ENCODE measurements around the gene TTC33.

TTC33 gene

DNA sequence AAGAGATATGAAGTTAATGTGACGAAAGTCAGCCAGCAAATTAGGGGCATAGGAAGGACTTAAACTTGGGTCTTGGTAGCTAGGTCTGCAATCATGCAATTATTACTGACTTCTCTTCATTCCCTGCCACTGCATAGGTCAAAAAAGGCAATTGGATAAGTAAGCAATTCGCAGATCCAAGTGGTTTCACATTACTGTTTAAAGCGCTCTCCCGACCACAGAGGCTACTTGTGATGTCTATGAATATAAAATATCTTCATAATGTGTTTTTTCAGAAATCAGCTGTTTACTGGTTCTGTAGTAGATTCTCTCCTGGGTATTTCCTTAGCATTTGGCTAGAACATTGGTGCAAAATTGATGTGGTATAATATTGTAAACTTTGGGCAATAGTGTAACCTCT is 250.7 kb downstream of the TTC33 start:
- no peak overlapping the region for H3K27ac ChIP-seq (ENCODE audit: low read depth, low read length)
- no peaks in the 10 kb centered on the region for H3K27me3 ChIP-seq (ENCODE audit: control insufficient read depth, insufficient read depth, low read length)
- H3K4me3 ChIP-seq (ENCODE audit: low read depth, low read length) = no peak overlapping the region
- H3K36me3 ChIP-seq (ENCODE audit: control insufficient read depth, insufficient read depth, low read length) = no peaks in the 10 kb centered on the region
- H3K4me1 ChIP-seq (ENCODE audit: control insufficient read depth, insufficient read depth, low read length) = no peaks in the 10 kb centered on the region
- H3K9ac ChIP-seq (ENCODE audit: low read length) = no peak overlapping the region
- no peaks in the 10 kb centered on the region for H3K9me3 ChIP-seq (ENCODE audit: control insufficient read depth, insufficient read depth, low read depth, low read length)

DNA sequence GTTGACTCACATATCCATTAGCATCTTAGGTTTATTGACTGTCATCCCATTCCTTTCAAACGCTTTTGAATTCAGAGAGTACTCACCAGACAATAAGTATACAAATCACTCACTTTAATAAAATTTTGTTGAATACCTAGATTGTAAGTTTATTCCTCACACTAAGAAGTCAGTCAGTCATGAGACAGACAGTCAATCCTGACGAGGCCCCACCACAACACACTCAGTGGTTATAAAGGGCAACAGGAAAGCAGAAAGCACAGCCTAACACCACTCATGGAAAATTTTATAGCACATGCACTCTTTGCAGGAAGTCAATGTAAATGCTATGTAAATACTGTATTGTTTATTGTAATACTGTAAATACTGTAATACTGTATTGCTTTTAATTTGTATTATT is 252.3 kb downstream of the TTC33 start:
- Histone ChIP-seq H3K9me3 (ENCODE audit: control insufficient read depth, insufficient read depth, low read depth, low read length) (no peaks in the 10 kb centered on the region), H3K4me1 (ENCODE audit: control insufficient read depth, insufficient read depth, low read length) (no peaks in the 10 kb centered on the region), H3K27me3 (ENCODE audit: control insufficient read depth, insufficient read depth, low read length) (no peaks in the 10 kb centered on the region), H3K9ac (ENCODE audit: low read length) (no peak overlapping the region), H3K27ac (ENCODE audit: low read depth, low read length) (no peak overlapping the region), H3K4me3 (ENCODE audit: low read depth, low read length) (no peak overlapping the region), H3K36me3 (ENCODE audit: control insufficient read depth, insufficient read depth, low read length) (no peaks in the 10 kb centered on the region)

DNA sequence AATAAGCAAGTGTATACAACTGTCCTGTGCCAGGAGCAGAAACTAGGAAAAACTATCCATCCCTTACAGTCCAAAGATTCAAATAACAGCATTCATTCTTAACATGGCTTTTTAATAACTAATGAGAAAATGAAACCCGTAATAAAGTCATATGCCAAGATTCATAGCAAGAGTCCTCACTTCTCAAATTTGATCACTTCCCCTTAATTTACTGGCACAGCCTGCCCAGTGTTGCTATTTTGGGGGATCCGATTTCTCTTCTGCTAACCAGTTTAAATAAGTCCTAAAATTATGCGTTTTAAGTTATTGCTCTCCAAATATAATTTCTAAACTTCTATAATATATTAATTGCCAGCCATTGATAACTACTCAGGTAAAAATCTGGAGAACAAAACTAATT is 253.0 kb downstream of the TTC33 start:
- no peak overlapping the region for H3K4me3 ChIP-seq (ENCODE audit: low read depth, low read length)
- no peaks in the 10 kb centered on the region for H3K27me3 ChIP-seq (ENCODE audit: control insufficient read depth, insufficient read depth, low read length)
- H3K9ac ChIP-seq (ENCODE audit: low read length) = no peak overlapping the region
- no peak overlapping the region for H3K27ac ChIP-seq (ENCODE audit: low read depth, low read length)
- H3K9me3 ChIP-seq (ENCODE audit: control insufficient read depth, insufficient read depth, low read depth, low read length) = no peaks in the 10 kb centered on the region
- no peaks in the 10 kb centered on the region for H3K36me3 ChIP-seq (ENCODE audit: control insufficient read depth, insufficient read depth, low read length)
- no peaks in the 10 kb centered on the region for H3K4me1 ChIP-seq (ENCODE audit: control insufficient read depth, insufficient read depth, low read length)

DNA sequence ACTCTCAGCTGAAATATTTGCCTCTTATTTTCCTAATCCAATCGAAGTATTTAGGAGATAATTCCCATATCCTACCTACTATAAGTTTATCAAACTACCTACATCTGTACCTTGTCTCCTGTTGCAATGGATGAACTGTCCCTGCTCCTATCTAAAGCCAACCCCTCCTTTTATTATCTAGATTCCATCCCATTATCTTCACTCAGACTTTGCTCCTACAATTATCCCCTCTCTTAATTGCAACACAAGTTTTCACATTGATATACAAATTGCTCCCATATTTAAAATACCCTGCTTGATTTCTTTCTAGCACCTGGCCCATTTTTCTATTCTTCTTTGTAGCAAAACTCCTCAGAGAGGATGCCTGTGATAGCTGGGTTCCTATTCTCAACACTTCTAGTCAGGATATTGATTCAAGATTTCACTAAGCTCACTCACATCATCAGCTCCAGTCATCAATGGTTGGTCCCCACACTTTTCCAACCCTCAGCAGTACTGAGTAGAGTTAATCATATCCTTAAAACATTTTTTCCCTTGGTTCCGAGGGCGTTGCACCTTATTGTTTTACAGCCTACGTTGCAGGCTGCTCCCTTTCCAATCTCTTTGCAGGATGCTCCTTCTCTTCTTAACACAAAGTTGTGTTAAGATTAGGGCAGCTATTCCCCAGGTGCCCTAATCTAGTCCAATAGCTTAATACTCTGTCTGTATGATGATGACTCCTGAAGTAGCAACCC is 253.9 kb downstream of the TTC33 start:
- no peak overlapping the region for H3K9ac ChIP-seq (ENCODE audit: low read length)

DNA sequence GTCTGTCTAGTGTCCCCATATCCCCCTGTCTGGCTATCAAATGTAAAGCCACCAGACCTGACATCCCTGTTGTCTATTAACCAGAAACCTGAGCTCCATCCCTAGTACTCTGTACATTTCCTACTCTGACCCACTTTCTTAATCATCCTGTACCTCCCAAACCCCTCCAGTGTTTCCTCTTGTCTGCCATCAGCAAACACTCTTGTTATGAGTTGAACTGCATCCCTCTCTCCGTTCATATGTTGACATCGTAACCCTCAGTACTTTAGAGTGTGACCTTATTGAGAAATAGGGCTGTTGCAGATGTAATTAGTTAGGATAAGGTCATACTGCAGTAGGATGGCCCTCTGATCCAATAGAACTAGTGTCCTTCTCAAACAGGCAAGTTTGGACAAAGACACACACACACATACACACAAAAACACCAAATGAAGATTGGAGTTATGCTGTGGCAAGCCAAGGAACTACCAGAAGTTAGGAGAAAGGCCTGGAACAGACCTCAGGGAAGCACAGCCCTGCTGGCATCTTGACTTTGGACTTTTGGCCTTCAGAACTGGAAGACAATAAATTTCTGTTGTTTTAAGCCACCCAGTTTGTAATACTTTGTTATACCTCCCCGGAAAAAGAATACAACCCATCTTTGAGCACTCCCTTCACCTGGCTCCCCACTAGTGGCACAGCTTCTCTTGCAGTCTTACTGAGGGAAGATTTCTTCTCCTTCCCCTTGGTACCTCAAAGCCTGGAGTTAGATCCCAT is 256.1 kb downstream of the TTC33 start:
- no peaks in the 10 kb centered on the region for H3K27me3 ChIP-seq (ENCODE audit: control insufficient read depth, insufficient read depth, low read length)
- no peak overlapping the region for H3K4me3 ChIP-seq (ENCODE audit: low read depth, low read length)
- no peaks in the 10 kb centered on the region for H3K9me3 ChIP-seq (ENCODE audit: control insufficient read depth, insufficient read depth, low read depth, low read length)
- H3K4me1 ChIP-seq (ENCODE audit: control insufficient read depth, insufficient read depth, low read length) = peaks cover 6% of the 10 kb centered on the region; the same call in 1 of the 2 replicates
- H3K36me3 ChIP-seq (ENCODE audit: control insufficient read depth, insufficient read depth, low read length) = no peaks in the 10 kb centered on the region
- no peak overlapping the region for H3K9ac ChIP-seq (ENCODE audit: low read length)
- no peak overlapping the region for H3K27ac ChIP-seq (ENCODE audit: low read depth, low read length)

More for the DNA sequence above, 253.9 kb downstream of the TTC33 start:
- H3K4me1 ChIP-seq (ENCODE audit: control insufficient read depth, insufficient read depth, low read length) = no peaks in the 10 kb centered on the region
- H3K4me3 ChIP-seq (ENCODE audit: low read depth, low read length) = no peak overlapping the region
- H3K36me3 ChIP-seq (ENCODE audit: control insufficient read depth, insufficient read depth, low read length) = no peaks in the 10 kb centered on the region
- H3K9me3 ChIP-seq (ENCODE audit: control insufficient read depth, insufficient read depth, low read depth, low read length) = no peaks in the 10 kb centered on the region
- no peak overlapping the region for H3K27ac ChIP-seq (ENCODE audit: low read depth, low read length)
- H3K27me3 ChIP-seq (ENCODE audit: control insufficient read depth, insufficient read depth, low read length) = no peaks in the 10 kb centered on the region

DNA sequence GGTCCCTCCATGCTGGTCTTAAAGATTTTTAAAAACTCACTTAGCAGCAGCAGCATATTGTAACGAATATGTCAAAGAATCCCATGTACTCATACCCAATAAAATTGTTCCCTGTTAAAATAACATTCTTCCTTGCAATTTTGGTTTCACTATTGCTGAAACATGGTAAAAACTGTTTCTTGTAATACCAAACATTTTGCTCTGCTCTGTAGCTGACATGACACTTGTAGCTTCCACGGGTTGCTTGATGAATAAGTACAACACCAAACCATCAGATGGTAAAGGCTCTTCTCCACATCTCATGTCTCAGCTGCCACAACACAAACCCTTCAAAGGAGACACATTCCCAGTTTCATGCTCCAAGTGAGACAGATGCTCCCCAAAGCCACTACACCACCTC is 256.8 kb downstream of the TTC33 start:
- Histone ChIP-seq H3K9ac (ENCODE audit: low read length) (no peak overlapping the region), H3K4me1 (ENCODE audit: control insufficient read depth, insufficient read depth, low read length) (peaks cover 6% of the 10 kb centered on the region; the same call in 1 of the 2 replicates), H3K4me3 (ENCODE audit: low read depth, low read length) (no peak overlapping the region), H3K36me3 (ENCODE audit: control insufficient read depth, insufficient read depth, low read length) (no peaks in the 10 kb centered on the region), H3K27me3 (ENCODE audit: control insufficient read depth, insufficient read depth, low read length) (no peaks in the 10 kb centered on the region), H3K9me3 (ENCODE audit: control insufficient read depth, insufficient read depth, low read depth, low read length) (no peaks in the 10 kb centered on the region), H3K27ac (ENCODE audit: low read depth, low read length) (no peak overlapping the region)

DNA sequence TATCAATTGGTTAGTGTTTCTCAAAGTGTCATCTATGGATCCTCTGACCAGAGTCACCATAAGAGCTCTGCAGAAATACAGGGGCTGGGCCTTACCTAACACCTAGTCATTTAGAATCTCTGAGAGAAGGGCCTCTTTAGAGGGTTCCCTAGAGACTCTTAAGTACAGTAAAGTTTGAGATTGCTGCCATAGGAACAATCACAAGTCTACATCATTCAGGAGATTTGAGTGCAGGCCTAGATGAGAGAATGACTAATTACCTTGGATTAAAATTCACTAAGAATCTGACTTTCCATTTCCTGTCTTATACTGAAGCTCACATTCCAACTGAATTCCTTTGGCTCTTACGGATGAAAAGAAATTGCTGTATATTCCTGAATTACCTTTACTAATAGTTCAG is 258.2 kb downstream of the TTC33 start:
- H3K9ac ChIP-seq (ENCODE audit: low read length) = no peak overlapping the region
- H3K27me3 ChIP-seq (ENCODE audit: control insufficient read depth, insufficient read depth, low read length) = no peaks in the 10 kb centered on the region
- no peak overlapping the region for H3K4me3 ChIP-seq (ENCODE audit: low read depth, low read length)
- H3K9me3 ChIP-seq (ENCODE audit: control insufficient read depth, insufficient read depth, low read depth, low read length) = no peaks in the 10 kb centered on the region
- 0 out of 2 replicates have a peak overlapping the region, but pooled peaks have one; percentile 1 for H3K27ac ChIP-seq (ENCODE audit: low read depth, low read length)
- H3K4me1 ChIP-seq (ENCODE audit: control insufficient read depth, insufficient read depth, low read length) = peaks cover 6% of the 10 kb centered on the region; the same call in 1 of the 2 replicates
- no peaks in the 10 kb centered on the region for H3K36me3 ChIP-seq (ENCODE audit: control insufficient read depth, insufficient read depth, low read length)

DNA sequence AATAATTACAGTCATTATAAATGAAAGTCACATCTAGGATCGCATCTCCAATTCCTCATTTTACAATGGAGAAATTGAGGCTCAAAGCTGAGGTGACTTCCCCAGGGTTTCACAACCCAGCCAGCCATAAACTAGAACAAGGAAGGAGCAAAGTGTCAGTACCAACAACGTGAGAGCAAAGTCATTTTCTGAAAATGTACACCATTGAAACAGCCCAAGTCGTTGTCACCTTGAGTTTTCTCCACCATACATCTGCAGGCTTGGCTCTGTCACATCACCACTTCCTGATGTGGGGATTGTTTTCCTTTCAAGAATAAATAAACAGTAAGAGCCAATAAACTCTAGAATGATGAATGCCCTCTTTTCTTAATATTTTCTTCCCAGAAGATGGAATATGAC is 260.5 kb downstream of the TTC33 start:
- H3K27ac ChIP-seq (ENCODE audit: low read depth, low read length) = no peak overlapping the region
- H3K4me3 ChIP-seq (ENCODE audit: low read depth, low read length) = no peak overlapping the region
- peaks cover 6% of the 10 kb centered on the region; the same call in 1 of the 2 replicates for H3K4me1 ChIP-seq (ENCODE audit: control insufficient read depth, insufficient read depth, low read length)
- H3K27me3 ChIP-seq (ENCODE audit: control insufficient read depth, insufficient read depth, low read length) = no peaks in the 10 kb centered on the region
- H3K36me3 ChIP-seq (ENCODE audit: control insufficient read depth, insufficient read depth, low read length) = no peaks in the 10 kb centered on the region
- H3K9ac ChIP-seq (ENCODE audit: low read length) = no peak overlapping the region
- H3K9me3 ChIP-seq (ENCODE audit: control insufficient read depth, insufficient read depth, low read depth, low read length) = no peaks in the 10 kb centered on the region

DNA sequence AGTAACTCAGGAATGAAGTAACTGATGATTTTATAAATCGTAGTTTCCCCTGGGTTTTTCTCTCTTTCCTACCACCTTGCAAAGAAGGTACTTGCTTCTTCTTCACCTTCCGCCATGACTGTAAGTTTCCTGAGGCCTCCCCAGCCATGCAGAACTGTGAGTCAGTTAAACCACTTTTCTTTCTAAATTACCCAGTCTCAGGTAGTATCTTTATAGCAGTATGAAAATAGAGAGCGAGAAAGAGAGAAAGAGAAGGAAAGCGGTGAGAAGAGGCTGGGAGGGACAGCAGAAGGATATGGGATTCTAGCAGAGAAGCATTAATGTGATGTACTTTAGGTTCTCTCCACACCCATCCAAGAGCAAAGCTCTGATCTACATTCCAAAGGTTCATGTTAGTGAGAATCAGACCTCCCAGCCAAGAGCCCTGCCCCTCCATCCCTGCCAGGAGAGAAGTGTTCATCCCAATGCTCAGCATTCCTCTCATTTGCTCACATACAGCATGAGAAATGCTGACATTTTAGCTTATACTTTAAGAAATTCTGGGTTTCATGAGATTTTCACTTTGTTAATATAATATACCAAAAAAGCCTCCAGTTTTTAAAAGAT is 261.0 kb downstream of the TTC33 start:
- Histone ChIP-seq H3K4me3 (ENCODE audit: low read depth, low read length) (no peak overlapping the region), H3K27me3 (ENCODE audit: control insufficient read depth, insufficient read depth, low read length) (no peaks in the 10 kb centered on the region), H3K36me3 (ENCODE audit: control insufficient read depth, insufficient read depth, low read length) (no peaks in the 10 kb centered on the region), H3K27ac (ENCODE audit: low read depth, low read length) (no peak overlapping the region), H3K4me1 (ENCODE audit: control insufficient read depth, insufficient read depth, low read length) (peaks cover 6% of the 10 kb centered on the region; the same call in 1 of the 2 replicates), H3K9ac (ENCODE audit: low read length) (no peak overlapping the region), H3K9me3 (ENCODE audit: control insufficient read depth, insufficient read depth, low read depth, low read length) (no peaks in the 10 kb centered on the region)

DNA sequence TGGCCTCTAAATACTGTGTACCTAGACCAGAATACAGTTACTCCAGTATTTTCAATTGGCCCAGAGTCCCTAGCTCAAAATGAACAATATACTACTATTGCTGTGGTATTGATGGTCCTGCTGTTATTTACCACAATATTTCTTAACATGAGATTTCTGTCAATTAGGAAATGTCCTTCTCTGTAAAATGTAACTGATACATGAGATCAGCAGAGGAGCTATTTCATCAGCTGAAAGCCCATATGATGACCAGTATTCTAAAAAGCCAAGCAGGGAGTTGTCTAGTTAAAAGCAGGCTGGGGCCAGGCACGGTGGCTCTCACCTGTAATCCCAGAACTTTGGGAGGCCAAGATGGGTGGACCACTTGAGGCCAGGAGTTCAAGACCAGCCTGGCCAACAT is 263.7 kb downstream of the TTC33 start:
- Histone ChIP-seq H3K27ac (ENCODE audit: low read depth, low read length) (no peak overlapping the region), H3K4me3 (ENCODE audit: low read depth, low read length) (no peak overlapping the region), H3K4me1 (ENCODE audit: control insufficient read depth, insufficient read depth, low read length) (peaks cover 6% of the 10 kb centered on the region; the same call in 1 of the 2 replicates), H3K27me3 (ENCODE audit: control insufficient read depth, insufficient read depth, low read length) (no peaks in the 10 kb centered on the region), H3K9me3 (ENCODE audit: control insufficient read depth, insufficient read depth, low read depth, low read length) (no peaks in the 10 kb centered on the region), H3K9ac (ENCODE audit: low read length) (no peak overlapping the region), H3K36me3 (ENCODE audit: control insufficient read depth, insufficient read depth, low read length) (no peaks in the 10 kb centered on the region)

DNA sequence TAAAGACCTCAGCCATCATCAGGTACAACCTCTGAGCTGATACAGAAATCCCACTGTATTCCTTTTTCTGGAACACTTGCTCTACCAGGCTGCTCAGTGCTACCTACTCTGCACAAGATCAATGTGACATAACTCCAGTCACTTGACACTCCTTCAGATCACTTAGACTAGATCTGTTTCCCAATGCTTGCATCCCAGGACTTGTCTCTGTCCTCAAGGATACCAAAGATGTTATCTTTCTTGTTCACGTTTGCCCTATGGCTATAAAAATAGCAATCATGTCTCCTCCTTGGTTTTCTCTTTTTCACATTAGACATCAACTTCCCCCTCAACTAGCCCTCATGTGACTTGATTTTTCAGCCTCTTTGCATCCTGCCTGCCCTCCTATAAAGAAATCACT is 264.1 kb downstream of the TTC33 start:
- Histone ChIP-seq H3K36me3 (ENCODE audit: control insufficient read depth, insufficient read depth, low read length) (no peaks in the 10 kb centered on the region), H3K27me3 (ENCODE audit: control insufficient read depth, insufficient read depth, low read length) (no peaks in the 10 kb centered on the region), H3K4me3 (ENCODE audit: low read depth, low read length) (no peak overlapping the region), H3K9me3 (ENCODE audit: control insufficient read depth, insufficient read depth, low read depth, low read length) (no peaks in the 10 kb centered on the region), H3K9ac (ENCODE audit: low read length) (no peak overlapping the region), H3K4me1 (ENCODE audit: control insufficient read depth, insufficient read depth, low read length) (peaks cover 6% of the 10 kb centered on the region; the same call in 1 of the 2 replicates), H3K27ac (ENCODE audit: low read depth, low read length) (no peak overlapping the region)
